Transverse colon (tissue), 4 donors: ENCODE data around the gene NME8.

Experiments used
- EP300 ChIP-seq: sonication (generic); formaldehyde crosslinking; IDR thresholded peaks from one replicate; pipeline ENCODE4 v1.6.1; 2017; ENCODE audit warnings: antibody characterized with exemption, low read depth
- POLR2A ChIP-seq: fragments of 450-650 bp; IDR thresholded peaks from one replicate; pipeline ENCODE4 v1.6.1; 2016; ENCODE audit warnings: antibody characterized with exemption, mild to moderate bottlenecking, moderate library complexity
- POLR2AphosphoS5 ChIP-seq, 3 donors: sonication (generic); formaldehyde crosslinking; IDR thresholded peaks; one replicate each; pipeline ENCODE4 v1.6.1; 2016; ENCODE audit warnings: antibody characterized with exemption in 3 of 3
- TF ChIP-seq, protein P1 (sequence below), 5 experiments: fragments of 200-600 bp in 3 of 5; fragments of 450-650 bp in 2 of 5; sonication (generic) in 3 of 5; IDR thresholded peaks; 1 replicate in 2 of 5; 2 replicates in 3 of 5; pipeline ENCODE4 v1.5.1; 2016 to 2017; ENCODE audit warnings: antibody characterized with exemption in 5 of 5, inconsistent platforms in 3 of 5, mild to moderate bottlenecking in 2 of 5, moderate library complexity in 1 of 5

DNA sequence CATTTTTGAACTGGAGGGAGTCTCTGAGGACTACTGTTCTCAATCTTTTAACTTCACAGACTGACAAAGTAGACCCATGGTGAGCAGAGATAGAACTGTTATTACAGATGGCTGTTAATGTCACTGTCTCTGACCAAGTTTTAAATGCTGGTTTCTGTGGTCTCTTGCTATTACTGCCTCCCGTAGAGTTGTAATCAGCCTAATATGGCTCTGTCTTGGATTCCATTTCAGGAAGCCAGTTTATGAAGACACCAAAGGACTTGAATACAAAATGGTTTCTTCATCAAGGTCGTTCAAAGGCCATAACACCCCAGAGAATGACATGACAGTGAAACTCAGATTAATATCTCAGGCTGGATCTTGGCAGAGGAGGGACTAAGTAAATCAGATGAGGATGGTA, 64.4 kb downstream of the NME8 start:
- TF ChIP-seq, protein P1, sequence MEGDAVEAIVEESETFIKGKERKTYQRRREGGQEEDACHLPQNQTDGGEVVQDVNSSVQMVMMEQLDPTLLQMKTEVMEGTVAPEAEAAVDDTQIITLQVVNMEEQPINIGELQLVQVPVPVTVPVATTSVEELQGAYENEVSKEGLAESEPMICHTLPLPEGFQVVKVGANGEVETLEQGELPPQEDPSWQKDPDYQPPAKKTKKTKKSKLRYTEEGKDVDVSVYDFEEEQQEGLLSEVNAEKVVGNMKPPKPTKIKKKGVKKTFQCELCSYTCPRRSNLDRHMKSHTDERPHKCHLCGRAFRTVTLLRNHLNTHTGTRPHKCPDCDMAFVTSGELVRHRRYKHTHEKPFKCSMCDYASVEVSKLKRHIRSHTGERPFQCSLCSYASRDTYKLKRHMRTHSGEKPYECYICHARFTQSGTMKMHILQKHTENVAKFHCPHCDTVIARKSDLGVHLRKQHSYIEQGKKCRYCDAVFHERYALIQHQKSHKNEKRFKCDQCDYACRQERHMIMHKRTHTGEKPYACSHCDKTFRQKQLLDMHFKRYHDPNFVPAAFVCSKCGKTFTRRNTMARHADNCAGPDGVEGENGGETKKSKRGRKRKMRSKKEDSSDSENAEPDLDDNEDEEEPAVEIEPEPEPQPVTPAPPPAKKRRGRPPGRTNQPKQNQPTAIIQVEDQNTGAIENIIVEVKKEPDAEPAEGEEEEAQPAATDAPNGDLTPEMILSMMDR (IDR thresholded peaks at IDR 0.05), result no peak
- TF ChIP-seq POLR2AphosphoS5 (IDR thresholded peaks at IDR 0.05) (no peak), POLR2A (no peak), EP300 (no peak)
